Vagina (tissue), 2 donors: Measurements from ENCODE around the gene PCDHA1.
"Not testable (repeated sequence)": the region's sequence is repeated elsewhere in the genome, so short reads cannot be mapped to it uniquely, and the experiment has no call there.

Experiments
- POLR2A ChIP-seq, 2 donors: fragments of 450-650 bp; IDR thresholded peaks; one replicate each; pipeline ENCODE4 v1.6.1; 2017; ENCODE audit warnings: antibody characterized with exemption in 2 of 2, mild to moderate bottlenecking in 2 of 2, moderate library complexity in 2 of 2
- POLR2AphosphoS5 ChIP-seq, 2 donors: sonication (generic); formaldehyde crosslinking; IDR thresholded peaks; one replicate each; pipeline ENCODE4 v1.9.0; 2017; ENCODE audit warnings: antibody characterized with exemption in 2 of 2, mild to moderate bottlenecking in 2 of 2, low read depth in 1 of 2; ENCODE audit not compliant: insufficient read depth in 1 of 2

DNA sequence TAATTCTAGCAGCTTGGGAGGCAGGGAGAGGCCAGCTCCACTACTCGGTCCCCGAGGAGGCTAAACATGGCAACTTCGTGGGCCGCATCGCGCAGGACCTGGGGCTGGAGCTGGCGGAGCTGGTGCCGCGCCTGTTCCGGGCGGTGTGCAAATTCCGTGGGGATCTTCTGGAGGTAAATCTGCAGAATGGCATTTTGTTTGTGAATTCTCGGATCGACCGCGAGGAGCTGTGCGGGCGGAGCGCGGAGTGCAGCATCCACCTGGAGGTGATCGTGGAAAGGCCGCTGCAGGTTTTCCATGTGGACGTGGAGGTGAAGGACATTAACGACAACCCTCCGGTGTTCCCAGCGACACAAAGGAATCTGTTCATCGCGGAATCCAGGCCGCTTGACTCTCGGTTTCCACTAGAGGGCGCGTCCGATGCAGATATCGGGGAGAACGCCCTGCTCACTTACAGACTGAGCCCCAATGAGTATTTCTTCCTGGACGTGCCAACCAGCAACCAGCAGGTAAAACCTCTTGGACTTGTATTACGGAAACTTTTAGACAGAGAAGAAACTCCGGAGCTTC, 48.6 kb downstream of the PCDHA1 start:
- not testable (repeated sequence) for TF ChIP-seq POLR2AphosphoS5 (IDR thresholded peaks at IDR 0.05; ENCODE audit: insufficient read depth in 1 of 2, low read depth in 1 of 2); POLR2A (IDR thresholded peaks at IDR 0.05)
